RWPE2 (cell line): ENCODE data around the gene TXNDC5.

Source experiments
- ATAC-seq: fragments of 200-7000 bp; cut with Tn5 transposase; 3 replicates; pipeline ENCODE4 v1.9.1; 2021; ENCODE audit warnings: low read depth
- DNase-seq: peaks from one replicate; pipeline ENCODE4 v3.0.0-alpha.2; 2020; ENCODE audit warnings: low spot score
- H3K27ac ChIP-seq: fragments of 450-650 bp; 2 replicates; pipeline ENCODE4 v1.5.1; 2017; ENCODE audit warnings: mild to moderate bottlenecking; ENCODE audit not compliant: poor library complexity, severe bottlenecking
- H3K27me3 ChIP-seq: fragments of 250-450 bp; sonication (Bioruptor Pico); 2 replicates; pipeline ENCODE4 v1.5.1; 2021; ENCODE audit warnings: mild to moderate bottlenecking, moderate library complexity; ENCODE audit not compliant: insufficient read depth, poor library complexity, severe bottlenecking
- H3K36me3 ChIP-seq: fragments of 250-450 bp; sonication (Bioruptor Pico); 2 replicates; pipeline ENCODE4 v1.5.1; 2020; ENCODE audit warnings: low read depth, mild to moderate bottlenecking, moderate library complexity
- H3K4me1 ChIP-seq: fragments of 250-450 bp; sonication (Bioruptor Pico); 2 replicates; pipeline ENCODE4 v1.5.1; 2021; ENCODE audit warnings: mild to moderate bottlenecking, moderate library complexity; ENCODE audit not compliant: insufficient read depth, poor library complexity, severe bottlenecking
- H3K4me3 ChIP-seq: fragments of 250-450 bp; sonication (Bioruptor Pico); 2 replicates; pipeline ENCODE4 v1.5.1; 2021; ENCODE audit warnings: mild to moderate bottlenecking, moderate library complexity; ENCODE audit not compliant: severe bottlenecking
- H3K9me3 ChIP-seq: fragments of 250-450 bp; sonication (Bioruptor Pico); 2 replicates; pipeline ENCODE4 v1.5.1; 2021; ENCODE audit warnings: mild to moderate bottlenecking, moderate library complexity; ENCODE audit not compliant: severe bottlenecking
- CTCF ChIP-seq: fragments of 450-650 bp; IDR thresholded peaks from one replicate; pipeline ENCODE4 v1.5.1; 2017; ENCODE audit warnings: mild to moderate bottlenecking, moderate library complexity; ENCODE audit not compliant: poor library complexity, severe bottlenecking

The TXNDC5 gene

GRCh38 chr6:7903673-7904072, 6.9 kb downstream of the TXNDC5 start:
- H3K27ac ChIP-seq: no peak overlapping the region
- H3K27me3 ChIP-seq: no peaks in the 10 kb centered on the region
- H3K36me3 ChIP-seq: peaks cover 81% of the 10 kb centered on the region
- no peak for DNase-seq
- no peak for TF ChIP-seq CTCF
- ATAC-seq: no peak
- no peaks in the 10 kb centered on the region for H3K9me3 ChIP-seq
- H3K4me1 ChIP-seq: peaks cover 3% of the 10 kb centered on the region
- H3K4me3 ChIP-seq: no peak overlapping the region

DNA sequence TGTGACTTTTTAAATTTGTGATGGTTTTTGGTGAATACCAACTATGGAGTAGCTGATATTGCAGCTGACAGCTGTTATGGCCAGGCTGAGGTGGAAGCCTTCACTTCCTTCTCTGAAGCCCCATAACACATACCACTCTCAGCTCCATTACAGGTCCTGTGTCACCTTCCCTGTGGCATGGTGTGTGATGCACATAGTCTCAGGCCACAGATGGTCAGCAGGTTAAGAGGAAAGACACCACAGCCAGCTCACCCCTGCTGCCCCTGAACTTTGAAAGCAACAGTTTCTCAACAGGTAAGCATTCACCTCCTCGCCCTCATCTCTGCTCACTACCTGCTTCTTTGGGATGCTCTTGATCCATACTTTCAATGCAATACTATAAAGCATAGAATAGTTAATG, 7.7 kb downstream of the TXNDC5 start:
- Histone ChIP-seq H3K4me3 (no peak overlapping the region), H3K4me1 (no peaks in the 10 kb centered on the region), H3K9me3 (no peaks in the 10 kb centered on the region), H3K27me3 (no peaks in the 10 kb centered on the region), H3K36me3 (peaks cover 85% of the 10 kb centered on the region), H3K27ac (no peak overlapping the region)
- ATAC-seq (no peak), DNase-seq (no peak)
- TF ChIP-seq CTCF: no peak

DNA sequence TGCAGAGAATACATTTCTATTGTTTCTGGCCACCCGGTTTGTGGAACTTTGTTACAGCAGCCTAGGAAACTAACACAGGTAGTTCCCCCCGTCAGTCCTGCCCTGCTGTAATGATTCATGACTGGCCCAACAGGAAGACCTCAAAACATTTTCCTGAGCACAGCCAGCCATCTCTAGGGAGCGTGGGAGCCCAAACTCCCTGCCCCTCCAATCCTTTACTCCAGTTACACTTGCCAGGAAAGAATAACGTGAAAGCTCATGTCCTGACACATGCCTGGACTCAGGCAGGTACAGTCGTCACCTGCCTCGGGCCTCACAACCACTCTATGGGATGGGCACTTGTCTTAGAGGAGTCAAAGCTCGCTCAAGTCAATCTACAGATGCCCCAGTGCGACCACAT, 8.4 kb downstream of the TXNDC5 start:
- no peak for ATAC-seq
- Histone ChIP-seq H3K4me1 (no peaks in the 10 kb centered on the region), H3K27ac (no peak overlapping the region), H3K36me3 (peaks cover 85% of the 10 kb centered on the region), H3K27me3 (no peaks in the 10 kb centered on the region), H3K9me3 (no peaks in the 10 kb centered on the region), H3K4me3 (no peak overlapping the region)
- no peak for DNase-seq
- no peak for TF ChIP-seq CTCF

DNA sequence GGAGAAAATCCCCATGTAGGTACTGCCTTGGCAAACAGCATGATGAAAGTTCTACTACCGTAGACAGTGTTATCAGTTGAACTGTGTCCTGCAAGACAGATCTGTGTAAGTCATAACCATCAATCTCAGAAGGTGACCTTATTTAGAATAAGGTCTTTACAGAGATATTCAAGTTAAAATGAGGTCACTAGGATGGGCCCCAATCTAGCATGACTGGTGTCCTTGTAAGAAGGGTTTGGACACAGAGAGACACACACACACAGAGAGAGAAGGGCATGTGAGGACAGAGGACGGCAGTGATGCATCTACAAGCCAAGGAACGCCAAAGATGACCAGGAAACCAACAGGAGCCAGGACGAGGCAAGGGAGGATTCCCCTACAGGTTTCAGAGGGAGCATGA, 8.8 kb downstream of the TXNDC5 start:
- Histone ChIP-seq H3K9me3 (no peaks in the 10 kb centered on the region), H3K4me3 (no peak overlapping the region), H3K27me3 (no peaks in the 10 kb centered on the region), H3K4me1 (no peaks in the 10 kb centered on the region), H3K27ac (no peak overlapping the region), H3K36me3 (peaks cover 88% of the 10 kb centered on the region)
- DNase-seq (no peak), ATAC-seq (no peak)
- TF ChIP-seq CTCF: no peak

DNA sequence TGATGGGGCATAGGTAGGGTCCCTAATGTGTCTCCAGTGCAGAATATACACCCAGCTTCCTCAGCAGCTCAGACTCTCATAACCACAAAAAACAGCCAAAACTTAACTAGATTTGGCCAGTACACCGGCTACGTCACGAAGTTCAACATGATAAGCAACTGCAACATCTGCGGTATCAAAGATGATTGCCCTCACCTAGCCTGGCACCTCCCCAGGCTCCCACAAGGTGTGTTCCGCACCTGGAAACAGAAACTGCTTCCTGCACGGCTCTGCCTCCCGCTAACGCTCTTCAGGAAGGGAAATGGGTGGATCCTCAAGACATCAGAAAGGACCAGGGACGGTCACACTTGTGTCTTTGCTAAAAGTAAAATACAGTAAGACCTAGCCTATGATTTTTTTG, 9.5 kb downstream of the TXNDC5 start:
- H3K36me3 ChIP-seq: peaks cover 96% of the 10 kb centered on the region
- DNase-seq (no peak), ATAC-seq (no peak)
- no peak overlapping the region for H3K4me3 ChIP-seq
- H3K27ac ChIP-seq: no peak overlapping the region
- no peaks in the 10 kb centered on the region for H3K9me3 ChIP-seq
- H3K27me3 ChIP-seq: no peaks in the 10 kb centered on the region
- no peak for TF ChIP-seq CTCF
- no peaks in the 10 kb centered on the region for H3K4me1 ChIP-seq
